ENCODE data around the gene CA12.

CA12 gene

GRCh38 chr15:63314409-63314808 lies 67.2 kb downstream of the CA12 start:
- in situ Hi-C loops (cut with MboI; ENCODE audit: low sequenced_read_pairs) = no loop called here

GRCh38 chr15:63313825-63314224 lies 67.8 kb downstream of the CA12 start:
- in situ Hi-C loops (cut with MboI; ENCODE audit: low sequenced_read_pairs) = no loop called here

- in situ Hi-C loops (cut with MboI; ENCODE audit: low sequenced_read_pairs) = no loop called here
Observed at GRCh38 chr15:63312286-63312685, 69.4 kb downstream of the CA12 start.

- in situ Hi-C loops (cut with MboI; ENCODE audit: low sequenced_read_pairs) = no loop called here
Observed at GRCh38 chr15:63310646-63311045, 71.0 kb downstream of the CA12 start.

- in situ Hi-C loops (cut with MboI; ENCODE audit: low sequenced_read_pairs) = no loop called here
Observed at GRCh38 chr15:63308947-63309346, 72.7 kb downstream of the CA12 start.

GRCh38 chr15:63308491-63308890 lies 73.2 kb downstream of the CA12 start:
- in situ Hi-C loops (cut with MboI; ENCODE audit: low sequenced_read_pairs) = no loop called here

- in situ Hi-C loops (cut with MboI; ENCODE audit: low sequenced_read_pairs) = no loop called here
Observed at GRCh38 chr15:63306492-63307073, 75.1 kb downstream of the CA12 start.

GRCh38 chr15:63305260-63305659 lies 76.4 kb downstream of the CA12 start:
- in situ Hi-C loops (cut with MboI; ENCODE audit: low sequenced_read_pairs) = no loop called here

- in situ Hi-C loops (cut with MboI; ENCODE audit: low sequenced_read_pairs) = no loop called here
Observed at GRCh38 chr15:63301088-63301487, 80.6 kb downstream of the CA12 start.

GRCh38 chr15:63299943-63300575 lies 81.6 kb downstream of the CA12 start:
- in situ Hi-C loops (cut with MboI; ENCODE audit: low sequenced_read_pairs) = no loop called here

GRCh38 chr15:63296195-63296594 lies 85.5 kb downstream of the CA12 start:
- in situ Hi-C loops (cut with MboI; ENCODE audit: low sequenced_read_pairs) = no loop called here

- in situ Hi-C loops (cut with MboI; ENCODE audit: low sequenced_read_pairs) = no loop called here
Observed at GRCh38 chr15:63295341-63295740, 86.3 kb downstream of the CA12 start.

GRCh38 chr15:63294359-63294758 lies 87.3 kb downstream of the CA12 start:
- in situ Hi-C loops (cut with MboI; ENCODE audit: low sequenced_read_pairs) = loop anchor here (5.0 kb wide), 1 partner anchor 108 kb away; no protein-coding TSS in a partner anchor

GRCh38 chr15:63292771-63293170 lies 88.9 kb downstream of the CA12 start:
- in situ Hi-C loops (cut with MboI; ENCODE audit: low sequenced_read_pairs) = loop anchor here (5.0 kb wide), 1 partner anchor 110 kb away; no protein-coding TSS in a partner anchor

GRCh38 chr15:63292241-63292640 lies 89.4 kb downstream of the CA12 start:
- in situ Hi-C loops (cut with MboI; ENCODE audit: low sequenced_read_pairs) = loop anchor here (5.0 kb wide), 1 partner anchor 110 kb away; no protein-coding TSS in a partner anchor

GRCh38 chr15:63291507-63291906 lies 90.1 kb downstream of the CA12 start:
- in situ Hi-C loops (cut with MboI; ENCODE audit: low sequenced_read_pairs) = loop anchor here (5.0 kb wide), 1 partner anchor 111 kb away; no protein-coding TSS in a partner anchor

- in situ Hi-C loops (cut with MboI; ENCODE audit: low sequenced_read_pairs) = no loop called here
Observed at GRCh38 chr15:63288778-63289378, 92.8 kb downstream of the CA12 start.

GRCh38 chr15:63288342-63288741 lies 93.3 kb downstream of the CA12 start:
- in situ Hi-C loops (cut with MboI; ENCODE audit: low sequenced_read_pairs) = no loop called here

GRCh38 chr15:63287109-63287508 lies 94.5 kb downstream of the CA12 start:
- in situ Hi-C loops (cut with MboI; ENCODE audit: low sequenced_read_pairs) = no loop called here

- in situ Hi-C loops (cut with MboI; ENCODE audit: low sequenced_read_pairs) = no loop called here
Observed at GRCh38 chr15:63284335-63284734, 97.3 kb downstream of the CA12 start.

- in situ Hi-C loops (cut with MboI; ENCODE audit: low sequenced_read_pairs) = no loop called here
Observed at GRCh38 chr15:63283126-63283525, 98.5 kb downstream of the CA12 start.

- in situ Hi-C loops (cut with MboI; ENCODE audit: low sequenced_read_pairs) = no loop called here
Observed at GRCh38 chr15:63277893-63278456, 103.7 kb downstream of the CA12 start.
